Measurements from ENCODE around the gene DBF4B.

DBF4B gene

GRCh38 chr17:44708401-44709263, at the start of gene DBF4B:
Gene DBF4B (plus strand): TSS chr17:44708665. CDS start chr17:44708821, 156 bp downstream.
- peak within 1 kb of the TSS; percentile 98 for H3K4me3 ChIP-seq (ENCODE audit: low read length)
- DNase-seq (ENCODE audit: low read depth): peak; percentile 89
- TF ChIP-seq CTCF (IDR thresholded peaks at IDR 0.05; ENCODE audit: insufficient read depth, low read depth, low read length, missing control alignments): no peak

- no peak for DNase-seq (ENCODE audit: low read depth)
- no peak overlapping the region for H3K4me3 ChIP-seq (ENCODE audit: low read length)
- no peak for TF ChIP-seq CTCF (IDR thresholded peaks at IDR 0.05; ENCODE audit: insufficient read depth, low read depth, low read length, missing control alignments)
Measured at GRCh38 chr17:44661835-44662234, 46.6 kb upstream of the DBF4B start.

GRCh38 chr17:44663095-44663494, 45.4 kb upstream of the DBF4B start:
- DNase-seq (ENCODE audit: low read depth): no peak
- TF ChIP-seq CTCF (IDR thresholded peaks at IDR 0.05; ENCODE audit: insufficient read depth, low read depth, low read length, missing control alignments): no peak
- no peak overlapping the region for H3K4me3 ChIP-seq (ENCODE audit: low read length)

GRCh38 chr17:44664867-44665266, 43.6 kb upstream of the DBF4B start:
- H3K4me3 ChIP-seq (ENCODE audit: low read length): no peak overlapping the region
- DNase-seq (ENCODE audit: low read depth): no peak
- TF ChIP-seq CTCF (IDR thresholded peaks at IDR 0.05; ENCODE audit: insufficient read depth, low read depth, low read length, missing control alignments): no peak

GRCh38 chr17:44666006-44666405, 42.5 kb upstream of the DBF4B start:
- H3K4me3 ChIP-seq (ENCODE audit: low read length): no peak overlapping the region
- TF ChIP-seq CTCF (IDR thresholded peaks at IDR 0.05; ENCODE audit: insufficient read depth, low read depth, low read length, missing control alignments): no peak
- no peak for DNase-seq (ENCODE audit: low read depth)

- no peak overlapping the region for H3K4me3 ChIP-seq (ENCODE audit: low read length)
- peak; percentile 47 for TF ChIP-seq CTCF (IDR thresholded peaks at IDR 0.05; ENCODE audit: insufficient read depth, low read depth, low read length, missing control alignments)
- peak; percentile 32 for DNase-seq (ENCODE audit: low read depth)
Measured at GRCh38 chr17:44672479-44673093, 35.9 kb upstream of the DBF4B start.
